ENCODE data around the gene SEMA4D. TPM values are rescaled to one million over a fixed set of nuclear protein-coding genes. Genes with fewer than 3 reads are reported as not detected.

Gene SEMA4D
- total RNA-seq, 1 donor from 2014 or later, result 12.3 TPM

GRCh38 chr9:89515416-89515815 lies 17.5 kb upstream of the SEMA4D start:
- no peak for DNase-seq (ENCODE audit: low read depth)
- H3K4me3 ChIP-seq (ENCODE audit: low read depth, low read length), result no peak overlapping the region

GRCh38 chr9:89514956-89515355 lies 17.0 kb upstream of the SEMA4D start:
- H3K4me3 ChIP-seq (ENCODE audit: low read depth, low read length), result no peak overlapping the region
- DNase-seq (ENCODE audit: low read depth), result no peak
- no peak for TF ChIP-seq CTCF (conservative IDR thresholded peaks at IDR 0.05; ENCODE audit: low read depth, low read length)

More at GRCh38 chr9:89515416-89515815, 17.5 kb upstream of the SEMA4D start:
- no peak for TF ChIP-seq CTCF (conservative IDR thresholded peaks at IDR 0.05; ENCODE audit: low read depth, low read length)

- H3K4me3 ChIP-seq (ENCODE audit: low read depth, low read length), result no peak overlapping the region
- no peak for TF ChIP-seq CTCF (conservative IDR thresholded peaks at IDR 0.05; ENCODE audit: low read depth, low read length)
- DNase-seq (ENCODE audit: low read depth), result no peak
Measured at GRCh38 chr9:89514337-89514736, 16.4 kb upstream of the SEMA4D start.

- TF ChIP-seq CTCF (conservative IDR thresholded peaks at IDR 0.05; ENCODE audit: low read depth, low read length), result no peak
- no peak overlapping the region for H3K4me3 ChIP-seq (ENCODE audit: low read depth, low read length)
- DNase-seq (ENCODE audit: low read depth), result no peak
Measured at GRCh38 chr9:89513837-89514236, 15.9 kb upstream of the SEMA4D start.

GRCh38 chr9:89512382-89512781 lies 14.5 kb upstream of the SEMA4D start:
- H3K4me3 ChIP-seq (ENCODE audit: low read depth, low read length), result no peak overlapping the region
- no peak for TF ChIP-seq CTCF (conservative IDR thresholded peaks at IDR 0.05; ENCODE audit: low read depth, low read length)
- DNase-seq (ENCODE audit: low read depth), result no peak

- no peak for DNase-seq (ENCODE audit: low read depth)
- TF ChIP-seq CTCF (conservative IDR thresholded peaks at IDR 0.05; ENCODE audit: low read depth, low read length), result no peak
- no peak overlapping the region for H3K4me3 ChIP-seq (ENCODE audit: low read depth, low read length)
Measured at GRCh38 chr9:89508951-89509615, 11.2 kb upstream of the SEMA4D start.

GRCh38 chr9:89505911-89506310 lies 8.0 kb upstream of the SEMA4D start:
- DNase-seq (ENCODE audit: low read depth), result no peak
- no peak for TF ChIP-seq CTCF (conservative IDR thresholded peaks at IDR 0.05; ENCODE audit: low read depth, low read length)
- H3K4me3 ChIP-seq (ENCODE audit: low read depth, low read length), result no peak overlapping the region

Measured in epithelial cell of proximal tubule (primary cell).